WERI-Rb-1 (cell line): Measurements from ENCODE around the gene VSTM5.
"Not testable (repeated sequence)": the region's sequence is repeated elsewhere in the genome, so short reads cannot be mapped to it uniquely, and the experiment has no call there.

ENCODE experiments used
- DNase-seq: peaks from one replicate; pipeline ENCODE4 v3.0.0-alpha.2; 2020
- H3K27ac ChIP-seq: fragments of 250-450 bp; sonication (Bioruptor Pico); 2 replicates; pipeline ENCODE4 v1.5.1; 2020; ENCODE audit warnings: mild to moderate bottlenecking, moderate library complexity
- H3K27me3 ChIP-seq: fragments of 250-450 bp; sonication (Bioruptor Pico); 2 replicates; pipeline ENCODE4 v1.5.1; 2021; ENCODE audit warnings: mild to moderate bottlenecking, low read depth, moderate library complexity; ENCODE audit not compliant: insufficient read depth, severe bottlenecking
- H3K36me3 ChIP-seq: fragments of 250-450 bp; sonication (Bioruptor Pico); 2 replicates; pipeline ENCODE4 v1.5.1; 2020; ENCODE audit warnings: mild to moderate bottlenecking, moderate library complexity
- H3K4me3 ChIP-seq: 2 replicates; pipeline ENCODE4 v1.5.1; 2011; ENCODE audit warnings: low read depth, mild to moderate bottlenecking, control low read depth, low read length
- H3K9me3 ChIP-seq: fragments of 250-450 bp; sonication (Bioruptor Pico); 2 replicates; pipeline ENCODE4 v1.5.1; 2021; ENCODE audit warnings: mild to moderate bottlenecking, moderate library complexity; ENCODE audit not compliant: severe bottlenecking
- TF ChIP-seq, protein P1 (sequence below): IDR thresholded peaks from 2 replicates; pipeline ENCODE4 v1.5.1; 2011; ENCODE audit warnings: low read depth, mild to moderate bottlenecking, control low read depth, inconsistent platforms, low read length

The VSTM5 gene

DNA sequence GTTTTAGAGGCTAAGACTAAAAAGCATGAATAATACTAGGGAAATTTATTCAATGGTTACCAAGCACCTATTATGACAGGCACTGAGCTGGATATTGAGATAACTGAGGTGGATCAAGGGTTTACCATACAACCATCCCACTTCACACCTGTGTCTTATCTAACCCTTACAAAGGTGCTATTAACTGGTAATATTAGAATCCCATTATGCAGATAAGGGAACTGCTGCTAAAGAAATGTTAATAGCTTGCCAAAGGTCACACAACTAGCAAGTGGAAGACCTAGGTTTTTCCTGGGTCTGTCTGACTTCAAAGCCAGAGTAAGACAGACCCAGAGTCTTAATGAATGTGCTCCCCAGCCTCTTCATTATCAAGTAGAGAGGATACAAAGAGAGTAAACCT lies 21.1 kb upstream of the VSTM5 start:
- Histone ChIP-seq H3K36me3 (no peaks in the 10 kb centered on the region), H3K4me3 (no peak overlapping the region), H3K9me3 (no peaks in the 10 kb centered on the region), H3K27me3 (no peaks in the 10 kb centered on the region), H3K27ac (no peak overlapping the region)
- TF ChIP-seq, protein P1, sequence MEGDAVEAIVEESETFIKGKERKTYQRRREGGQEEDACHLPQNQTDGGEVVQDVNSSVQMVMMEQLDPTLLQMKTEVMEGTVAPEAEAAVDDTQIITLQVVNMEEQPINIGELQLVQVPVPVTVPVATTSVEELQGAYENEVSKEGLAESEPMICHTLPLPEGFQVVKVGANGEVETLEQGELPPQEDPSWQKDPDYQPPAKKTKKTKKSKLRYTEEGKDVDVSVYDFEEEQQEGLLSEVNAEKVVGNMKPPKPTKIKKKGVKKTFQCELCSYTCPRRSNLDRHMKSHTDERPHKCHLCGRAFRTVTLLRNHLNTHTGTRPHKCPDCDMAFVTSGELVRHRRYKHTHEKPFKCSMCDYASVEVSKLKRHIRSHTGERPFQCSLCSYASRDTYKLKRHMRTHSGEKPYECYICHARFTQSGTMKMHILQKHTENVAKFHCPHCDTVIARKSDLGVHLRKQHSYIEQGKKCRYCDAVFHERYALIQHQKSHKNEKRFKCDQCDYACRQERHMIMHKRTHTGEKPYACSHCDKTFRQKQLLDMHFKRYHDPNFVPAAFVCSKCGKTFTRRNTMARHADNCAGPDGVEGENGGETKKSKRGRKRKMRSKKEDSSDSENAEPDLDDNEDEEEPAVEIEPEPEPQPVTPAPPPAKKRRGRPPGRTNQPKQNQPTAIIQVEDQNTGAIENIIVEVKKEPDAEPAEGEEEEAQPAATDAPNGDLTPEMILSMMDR, result no peak
- DNase-seq, result no peak

DNA sequence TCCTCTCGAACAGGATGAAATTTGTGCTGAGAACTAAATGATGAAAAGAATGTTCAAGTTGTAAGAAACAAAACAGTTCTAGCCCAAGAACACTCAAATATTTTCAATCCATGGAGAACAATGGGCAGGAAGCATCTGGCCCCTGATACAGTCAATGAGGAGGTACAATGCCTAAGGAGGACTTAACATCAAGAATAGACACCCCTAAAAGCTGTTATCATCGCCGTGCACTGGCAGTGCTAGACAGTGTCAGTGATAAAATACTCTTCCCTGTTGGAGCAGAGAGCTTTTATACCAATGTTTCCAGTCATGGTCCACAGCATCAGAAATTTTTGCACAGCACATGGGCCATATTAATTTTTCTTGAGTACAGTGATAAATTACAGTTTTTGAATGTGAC lies 20.2 kb upstream of the VSTM5 start:
- H3K9me3 ChIP-seq, result no peaks in the 10 kb centered on the region

DNA sequence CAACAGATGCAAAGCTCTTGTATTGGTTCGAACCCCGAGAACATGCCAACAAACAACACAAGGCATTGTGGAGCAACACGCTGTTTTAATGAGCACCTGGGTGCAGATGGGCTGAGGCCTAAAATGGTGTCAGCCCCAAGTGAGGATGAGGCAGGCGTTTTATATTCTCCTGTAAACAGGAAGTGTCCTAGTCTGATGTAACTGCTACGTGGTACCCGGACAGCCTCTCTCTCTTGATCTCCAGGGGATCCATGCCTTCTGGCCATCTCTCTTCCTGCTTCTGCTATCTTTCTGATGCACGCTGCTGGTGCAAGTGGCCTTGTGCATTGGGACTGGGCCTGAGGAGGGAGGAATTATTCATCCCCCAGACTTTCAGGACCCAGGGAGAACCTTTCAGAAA lies 19.4 kb upstream of the VSTM5 start:
- no peaks in the 10 kb centered on the region for H3K36me3 ChIP-seq
- H3K27me3 ChIP-seq, result no peaks in the 10 kb centered on the region
- H3K27ac ChIP-seq, result no peak overlapping the region
- no peak overlapping the region for H3K4me3 ChIP-seq
- no peaks in the 10 kb centered on the region for H3K9me3 ChIP-seq
- TF ChIP-seq, protein P1, result no peak
- DNase-seq, result no peak

More for the DNA sequence above, 20.2 kb upstream of the VSTM5 start:
- TF ChIP-seq, protein P1, result no peak
- Histone ChIP-seq H3K36me3 (no peaks in the 10 kb centered on the region), H3K27ac (no peak overlapping the region), H3K4me3 (no peak overlapping the region), H3K27me3 (no peaks in the 10 kb centered on the region)
- DNase-seq, result no peak

DNA sequence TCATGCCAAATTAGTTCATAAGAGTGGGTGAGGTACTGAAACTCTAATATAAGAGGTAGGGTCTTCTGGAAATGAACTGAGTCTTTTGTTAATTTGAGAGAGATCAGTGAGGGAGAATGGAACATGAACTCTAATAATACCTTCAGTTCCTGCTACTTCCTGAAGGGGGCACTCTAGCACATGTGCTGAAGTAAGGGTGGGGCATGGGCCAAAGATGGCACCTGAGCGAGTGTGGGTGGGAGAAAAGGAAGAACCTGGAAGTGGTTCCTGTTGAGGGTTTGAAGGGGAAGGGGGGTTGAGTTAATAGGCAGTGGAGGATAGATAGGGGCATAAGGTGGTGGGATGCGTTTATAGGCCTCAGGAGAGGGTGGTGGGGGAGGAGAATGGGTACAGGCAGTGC lies 18.0 kb upstream of the VSTM5 start:
- not testable (repeated sequence) for H3K27ac ChIP-seq, H3K36me3 ChIP-seq, H3K9me3 ChIP-seq, DNase-seq, H3K27me3 ChIP-seq, H3K4me3 ChIP-seq
- TF ChIP-seq, protein P1, result 0 out of 2 replicates have a peak, but pooled peaks have one; percentile 29

DNA sequence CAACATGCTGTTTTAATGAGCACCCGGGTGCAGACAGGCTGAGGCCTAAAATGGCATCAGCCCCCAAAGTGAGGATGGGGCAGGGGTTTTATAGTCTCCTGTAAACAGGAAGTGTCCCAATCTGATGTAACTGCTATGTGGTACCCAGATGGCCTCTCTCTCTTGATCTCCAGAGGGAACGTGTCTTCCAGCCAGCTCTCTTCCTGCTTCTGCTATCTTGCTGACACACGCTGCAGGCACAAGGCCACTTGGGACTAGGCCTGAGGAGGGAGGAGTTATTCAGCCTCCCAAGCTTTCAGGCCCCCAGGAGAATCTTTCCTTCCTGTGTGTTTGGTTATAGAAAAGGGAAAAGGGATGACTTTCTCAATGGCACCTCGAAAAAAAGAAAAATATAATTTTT lies 11.4 kb upstream of the VSTM5 start:
- TF ChIP-seq, protein P1, result no peak
- Histone ChIP-seq H3K9me3 (no peaks in the 10 kb centered on the region), H3K27me3 (no peaks in the 10 kb centered on the region), H3K36me3 (no peaks in the 10 kb centered on the region), H3K4me3 (no peak overlapping the region), H3K27ac (no peak overlapping the region)
- DNase-seq, result no peak

DNA sequence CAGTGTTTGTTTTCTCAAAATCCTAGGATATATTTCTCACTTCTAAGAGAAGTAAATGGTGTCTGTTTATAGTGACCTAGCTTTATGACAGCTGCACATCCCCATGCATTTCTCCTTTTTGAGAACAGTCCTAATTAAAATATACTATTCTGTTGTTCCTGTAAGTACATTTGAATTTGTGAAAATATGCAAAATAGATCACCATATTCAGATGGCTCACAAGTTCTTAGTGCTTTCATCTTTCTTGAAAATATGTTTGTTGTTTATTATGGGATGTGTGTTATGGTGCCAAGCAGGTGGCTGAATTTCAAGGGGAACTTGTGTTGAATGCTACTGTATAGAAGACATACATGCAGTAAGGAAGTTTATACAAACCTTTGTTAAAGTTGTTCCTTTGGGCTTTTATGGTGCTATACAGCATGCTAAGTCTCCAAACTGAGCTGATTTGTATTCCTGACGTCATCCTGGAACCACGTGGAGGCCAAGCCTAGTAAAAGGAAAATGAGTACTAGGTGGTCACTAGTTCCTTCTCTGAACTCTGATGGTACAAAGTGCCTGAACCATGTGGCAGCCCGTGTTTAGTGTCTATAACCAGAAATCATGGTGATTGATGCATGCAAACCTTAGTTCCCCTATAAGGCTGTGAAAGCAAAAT lies 7.8 kb upstream of the VSTM5 start:
- H3K27ac ChIP-seq, result no peak overlapping the region
- DNase-seq, result no peak
- no peaks in the 10 kb centered on the region for H3K27me3 ChIP-seq
- TF ChIP-seq, protein P1, result no peak
- H3K9me3 ChIP-seq, result no peaks in the 10 kb centered on the region
- no peak overlapping the region for H3K4me3 ChIP-seq
- H3K36me3 ChIP-seq, result no peaks in the 10 kb centered on the region
